Neural progenitor cell (in vitro differentiated cells): ENCODE data around the gene TBX10.

Source experiments
- EZH2 ChIP-seq: fragments of 200-600 bp; sonication (generic); IDR thresholded peaks from 2 replicates; pipeline ENCODE4 v1.6.1; 2017; ENCODE audit warnings: antibody characterized with exemption, mild to moderate bottlenecking, moderate library complexity
- EZH2phosphoT487 ChIP-seq: fragments of 200-600 bp; sonication (generic); IDR thresholded peaks from 2 replicates; pipeline ENCODE4 v1.6.1; 2017; ENCODE audit warnings: antibody characterized with exemption
- TF ChIP-seq, protein P1 (sequence below): fragments of 200-600 bp; sonication (generic); IDR thresholded peaks from 2 replicates; pipeline ENCODE4 v1.5.1; 2017; ENCODE audit warnings: antibody characterized with exemption, mild to moderate bottlenecking

DNA sequence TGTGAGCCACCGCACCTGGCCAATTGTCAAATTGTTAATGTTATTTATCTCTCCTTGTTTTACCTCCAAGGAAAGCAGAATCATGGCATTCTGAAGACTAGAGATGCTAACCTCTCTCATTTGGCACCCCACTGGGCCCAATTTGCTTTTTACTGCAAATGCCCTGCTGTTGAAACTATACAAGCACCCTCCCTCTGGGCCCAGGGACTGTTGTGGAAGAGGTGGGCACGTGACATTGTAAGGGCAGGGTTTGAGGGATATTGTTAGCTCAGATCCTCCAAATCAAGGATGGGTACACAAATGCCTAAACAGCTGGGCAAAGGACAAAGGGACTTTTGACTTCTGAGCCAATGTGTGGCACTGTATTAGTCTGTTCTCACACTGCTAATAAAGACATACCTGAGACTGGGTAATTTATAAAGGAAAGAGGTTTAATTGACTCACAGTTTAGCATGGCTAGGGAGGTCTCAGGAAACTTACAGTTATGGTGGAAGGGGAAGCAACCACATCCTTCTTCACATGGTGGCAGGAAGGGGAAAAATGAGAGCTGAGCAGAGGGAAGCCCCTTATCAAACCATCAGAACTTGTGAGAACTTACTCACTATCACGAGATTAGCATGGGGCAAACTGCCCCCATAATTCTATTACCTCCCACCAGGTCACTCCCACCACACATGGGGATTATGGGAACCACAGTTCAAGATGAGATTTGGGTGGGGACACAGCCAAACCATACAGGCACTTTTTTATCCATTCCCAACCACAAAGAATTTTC is 41.3 kb upstream of the TBX10 start:
- TF ChIP-seq, protein P1, sequence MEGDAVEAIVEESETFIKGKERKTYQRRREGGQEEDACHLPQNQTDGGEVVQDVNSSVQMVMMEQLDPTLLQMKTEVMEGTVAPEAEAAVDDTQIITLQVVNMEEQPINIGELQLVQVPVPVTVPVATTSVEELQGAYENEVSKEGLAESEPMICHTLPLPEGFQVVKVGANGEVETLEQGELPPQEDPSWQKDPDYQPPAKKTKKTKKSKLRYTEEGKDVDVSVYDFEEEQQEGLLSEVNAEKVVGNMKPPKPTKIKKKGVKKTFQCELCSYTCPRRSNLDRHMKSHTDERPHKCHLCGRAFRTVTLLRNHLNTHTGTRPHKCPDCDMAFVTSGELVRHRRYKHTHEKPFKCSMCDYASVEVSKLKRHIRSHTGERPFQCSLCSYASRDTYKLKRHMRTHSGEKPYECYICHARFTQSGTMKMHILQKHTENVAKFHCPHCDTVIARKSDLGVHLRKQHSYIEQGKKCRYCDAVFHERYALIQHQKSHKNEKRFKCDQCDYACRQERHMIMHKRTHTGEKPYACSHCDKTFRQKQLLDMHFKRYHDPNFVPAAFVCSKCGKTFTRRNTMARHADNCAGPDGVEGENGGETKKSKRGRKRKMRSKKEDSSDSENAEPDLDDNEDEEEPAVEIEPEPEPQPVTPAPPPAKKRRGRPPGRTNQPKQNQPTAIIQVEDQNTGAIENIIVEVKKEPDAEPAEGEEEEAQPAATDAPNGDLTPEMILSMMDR, result no peak
- TF ChIP-seq EZH2 (no peak), EZH2phosphoT487 (no peak)
